Stimulated activated CD4-positive, alpha-beta T cell treated with anti-CD3 and anti-CD28 coated beads, Interleukin-1b, Interleukin-23, amount 100 ng/mL, for 1 hour (primary cell): ENCODE measurements around the gene KIF5C.
"Not testable (repeated sequence)": the region's sequence is repeated elsewhere in the genome, so short reads cannot be mapped to it uniquely, and the experiment has no call there.

ENCODE experiments used
- DNase-seq, 2 donors: peaks; one replicate each; pipeline ENCODE4 v3.0.0-alpha.2; 2020; ENCODE audit warnings: low read depth in 2 of 2

The KIF5C gene

GRCh38 chr2:148963461-148963860 is 88.4 kb downstream of the KIF5C start:
- no peak for DNase-seq

DNA sequence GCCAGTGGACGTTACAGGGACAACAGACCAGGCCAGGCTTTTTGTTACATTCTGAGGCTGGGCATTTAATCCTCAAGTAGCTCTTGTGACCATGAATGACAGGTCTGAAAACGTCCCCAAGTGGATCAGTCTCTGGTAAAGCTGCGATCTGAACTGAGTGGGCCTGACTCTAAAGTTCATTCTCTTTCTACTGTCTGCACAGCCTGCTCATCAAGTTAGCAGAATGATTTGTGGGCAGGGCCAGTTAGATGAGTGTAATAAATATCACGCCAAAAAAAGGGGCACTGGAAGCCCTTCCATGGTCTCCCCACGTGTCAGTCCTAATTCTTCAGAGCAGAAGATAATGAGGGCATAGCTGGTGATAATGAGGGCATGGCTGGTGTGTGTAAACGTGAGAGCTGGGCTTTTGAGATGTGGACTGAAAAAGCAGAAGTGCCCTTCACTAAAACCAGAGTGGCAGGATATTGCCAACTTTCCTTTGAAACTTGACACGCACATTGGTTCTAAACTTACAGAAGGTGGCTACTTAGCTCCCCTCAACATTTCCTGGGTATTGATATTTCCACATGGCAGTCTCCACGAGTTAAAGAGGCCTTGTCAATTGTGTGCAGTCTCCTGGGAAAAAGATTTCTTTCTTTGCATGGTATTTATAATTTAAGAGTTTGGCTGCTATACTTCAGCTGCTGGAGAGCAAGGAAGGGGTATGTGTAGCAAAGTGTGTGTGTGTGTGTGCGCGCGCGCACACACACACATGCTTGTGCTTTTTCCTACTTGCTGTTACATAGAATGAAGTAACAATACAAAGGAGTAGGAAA is 90.8 kb downstream of the KIF5C start:
- DNase-seq: no peak

GRCh38 chr2:148966438-148966758 is 91.4 kb downstream of the KIF5C start:
- DNase-seq: no peak

DNA sequence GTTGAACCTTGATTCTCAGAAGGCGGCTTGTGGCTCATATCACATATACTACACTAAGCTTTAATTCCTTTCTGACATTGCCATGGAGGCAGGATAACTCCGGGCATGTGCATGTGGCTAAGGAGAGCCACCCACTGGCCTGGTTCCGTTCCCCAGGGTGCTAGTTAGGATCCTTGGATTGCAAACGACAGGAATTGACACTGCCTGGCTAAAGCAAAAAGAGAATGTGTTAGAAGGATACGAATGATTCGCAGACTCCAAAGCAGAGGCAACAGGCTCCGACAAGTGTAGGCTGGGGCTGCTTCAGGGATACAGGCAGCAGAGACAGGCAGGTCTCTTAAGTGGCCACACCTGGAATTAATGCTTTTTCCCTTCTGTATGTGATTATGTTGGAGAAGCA is 92.0 kb downstream of the KIF5C start:
- no peak for DNase-seq

GRCh38 chr2:148967578-148967977 is 92.6 kb downstream of the KIF5C start:
- DNase-seq: no peak

DNA sequence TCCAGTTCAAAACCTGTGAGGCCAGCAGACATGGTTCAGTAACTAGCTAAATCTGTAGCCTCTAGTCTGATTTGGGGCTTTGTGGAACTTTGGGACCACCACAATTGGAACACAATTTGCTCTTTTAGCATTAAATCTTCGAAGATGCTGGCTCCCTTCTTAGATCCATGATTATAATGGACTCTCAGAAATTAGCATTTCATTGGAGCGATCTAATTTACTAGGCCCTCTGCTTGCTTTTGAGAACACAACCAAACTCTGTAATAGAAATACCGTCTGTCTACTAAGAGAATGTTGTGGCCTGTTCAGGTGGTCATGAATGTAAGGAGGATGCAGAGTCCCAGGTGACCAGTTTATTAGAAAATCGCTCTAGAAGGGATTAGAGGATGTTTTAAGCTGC is 93.3 kb downstream of the KIF5C start:
- no peak for DNase-seq

GRCh38 chr2:148968776-148969319 is 93.8 kb downstream of the KIF5C start:
- no peak for DNase-seq

DNA sequence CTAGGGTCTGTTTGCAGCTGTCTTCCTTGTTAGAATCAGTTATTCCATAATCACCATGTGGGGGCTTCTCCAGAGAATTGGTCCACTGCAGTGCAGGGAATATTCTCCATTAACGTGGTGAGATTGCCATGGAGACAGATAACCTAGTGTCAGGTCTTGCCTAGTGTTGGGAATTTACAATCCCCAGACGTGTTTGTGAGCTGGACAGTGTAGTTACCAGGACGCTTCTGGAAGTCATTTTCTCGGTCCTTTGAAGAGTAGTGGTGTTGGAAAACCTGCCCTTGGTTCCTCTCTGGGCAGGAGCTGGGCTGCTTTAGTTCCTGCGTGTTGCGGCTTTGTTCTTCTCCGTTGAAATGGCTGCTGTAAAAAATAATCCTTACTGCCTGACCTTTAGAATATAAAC is 94.6 kb downstream of the KIF5C start:
- DNase-seq: no peak

DNA sequence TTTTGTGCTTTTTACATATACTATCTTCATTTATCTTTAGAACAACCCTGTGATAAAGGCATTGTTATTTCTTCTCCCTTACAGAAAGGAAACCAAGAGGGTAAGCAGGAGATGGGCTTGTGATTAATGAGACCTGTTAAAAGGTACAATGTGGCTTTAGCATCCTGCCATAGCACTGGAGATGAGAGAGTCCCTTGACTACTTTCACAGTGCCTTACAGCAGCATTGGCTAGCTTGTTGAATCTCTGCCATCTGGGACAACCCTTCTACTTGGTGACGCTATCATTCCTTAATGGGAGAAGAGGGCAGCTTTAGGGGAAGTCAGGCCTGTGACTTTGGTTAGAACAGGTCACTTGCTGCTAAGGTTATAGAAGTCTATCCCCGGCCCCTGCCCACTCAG is 95.4 kb downstream of the KIF5C start:
- no peak for DNase-seq

- DNase-seq: no peak
Measured at GRCh38 chr2:148971547-148971946, 96.5 kb downstream of the KIF5C start.

DNA sequence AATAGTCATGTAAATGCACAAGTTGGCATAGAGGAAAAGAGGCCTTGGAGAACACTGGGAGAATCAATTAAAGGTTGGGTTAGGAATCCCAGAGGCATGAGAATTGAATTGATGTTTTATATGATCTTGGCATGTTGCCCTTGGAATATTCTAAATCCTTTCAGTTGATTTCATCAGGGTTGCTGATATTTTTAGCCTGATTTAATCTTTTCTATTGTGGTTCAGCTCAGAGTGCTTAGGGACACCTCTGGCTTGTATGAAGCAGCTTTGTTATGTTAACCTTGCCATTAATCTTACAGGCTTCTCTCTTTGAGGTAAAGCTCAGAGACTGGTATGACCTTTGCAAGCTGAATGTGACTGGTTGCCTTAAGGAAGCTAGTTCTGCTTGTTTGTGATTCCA is 99.1 kb downstream of the KIF5C start:
- DNase-seq: no peak

GRCh38 chr2:148978026-148978685 is 103.1 kb downstream of the KIF5C start:
- DNase-seq: no peak

DNA sequence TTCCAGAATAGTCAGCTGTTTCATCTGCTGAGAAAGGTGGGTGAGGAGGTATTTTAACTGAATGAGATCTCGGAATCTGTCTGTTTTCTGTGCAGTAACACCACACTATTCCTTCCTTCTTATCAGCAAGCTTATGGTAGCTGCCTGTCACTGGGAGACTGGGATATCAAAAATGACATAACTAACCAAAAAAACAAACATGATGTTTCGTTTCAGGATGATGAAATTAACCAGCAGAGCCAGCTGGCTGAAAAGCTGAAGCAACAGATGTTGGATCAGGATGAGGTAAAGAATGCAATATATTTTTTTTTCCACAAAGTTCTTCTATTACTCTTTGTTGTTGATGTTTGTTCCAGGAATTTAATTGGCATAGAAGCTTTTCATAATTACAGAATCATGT is 103.7 kb downstream of the KIF5C start:
- DNase-seq: no peak

- DNase-seq: no peak
Measured at GRCh38 chr2:148979164-148979918, 104.3 kb downstream of the KIF5C start.

DNA sequence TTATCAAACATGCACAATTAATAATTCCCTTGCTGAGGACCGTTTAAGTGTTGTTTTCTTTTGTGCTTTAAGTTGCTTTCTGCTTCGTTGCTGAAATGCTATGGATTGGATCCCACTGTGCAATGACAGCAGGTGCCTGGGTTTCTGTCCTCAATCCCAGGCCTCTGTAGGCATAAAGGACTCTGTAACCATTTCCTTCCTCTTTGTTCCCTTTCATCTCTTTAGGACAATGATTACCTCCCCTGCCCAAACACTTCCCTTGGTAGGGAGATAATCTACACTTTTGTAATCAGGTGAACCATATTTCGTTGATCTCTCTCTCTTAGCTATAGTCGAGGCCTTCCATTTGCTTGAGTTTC is 104.9 kb downstream of the KIF5C start:
- DNase-seq: no peak

GRCh38 chr2:148980496-148980895 is 105.5 kb downstream of the KIF5C start:
- DNase-seq: not testable (repeated sequence)

DNA sequence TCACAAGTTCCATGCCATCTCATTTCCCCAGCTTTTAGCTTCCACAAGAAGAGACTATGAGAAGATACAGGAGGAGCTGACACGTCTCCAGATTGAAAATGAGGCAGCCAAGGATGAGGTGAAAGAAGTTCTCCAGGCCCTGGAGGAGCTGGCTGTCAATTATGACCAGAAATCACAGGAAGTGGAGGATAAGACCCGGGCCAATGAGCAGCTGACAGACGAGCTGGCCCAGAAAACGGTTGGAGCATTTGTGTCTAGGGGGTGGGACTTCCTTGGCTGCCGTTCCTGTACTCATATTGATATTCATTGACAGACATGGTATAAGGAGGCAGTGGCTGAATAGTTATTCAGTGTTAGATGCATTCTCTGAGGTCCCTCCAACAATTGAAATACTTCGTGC is 106.3 kb downstream of the KIF5C start:
- DNase-seq: no peak

DNA sequence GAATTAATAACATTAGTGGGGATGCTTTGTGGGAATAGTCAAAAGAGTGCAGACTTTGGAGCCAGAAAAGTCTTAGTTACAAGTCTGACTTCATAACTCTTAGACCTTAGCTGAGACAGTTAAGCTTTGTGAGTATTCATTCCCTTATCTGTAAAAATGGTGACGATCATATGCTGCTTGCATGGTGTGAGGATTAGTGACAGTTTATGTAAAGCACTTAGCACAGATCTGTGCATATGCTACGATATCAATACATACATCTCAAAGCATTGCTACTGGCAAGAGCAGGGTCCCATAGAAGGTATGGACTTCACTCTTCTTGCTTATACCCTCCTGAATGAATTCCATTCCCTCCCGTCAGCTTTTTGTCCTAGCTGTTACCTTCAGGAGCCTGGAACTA is 106.8 kb downstream of the KIF5C start:
- no peak for DNase-seq

- no peak for DNase-seq
Measured at GRCh38 chr2:148982282-148982681, 107.3 kb downstream of the KIF5C start.

- no peak for DNase-seq
Measured at GRCh38 chr2:148983896-148984295, 108.9 kb downstream of the KIF5C start.

DNA sequence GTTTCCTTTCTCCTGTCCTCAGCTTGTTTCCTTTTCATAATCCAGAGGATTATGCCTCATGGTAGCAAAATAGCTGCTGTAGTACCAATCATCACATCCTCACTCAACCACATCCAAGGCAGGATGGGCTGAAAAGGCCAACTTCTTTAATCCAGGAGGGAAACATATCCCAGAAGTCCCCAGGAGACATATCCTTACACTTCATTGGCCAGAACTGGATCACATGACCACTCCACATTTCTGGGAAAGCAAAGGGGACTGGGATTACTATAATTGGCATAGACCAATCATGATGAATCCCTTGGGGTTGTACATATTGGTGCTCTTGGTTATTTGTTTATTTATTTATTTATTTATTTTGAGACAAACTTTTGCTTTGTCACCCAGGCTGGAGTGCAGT is 109.4 kb downstream of the KIF5C start:
- no peak for DNase-seq

DNA sequence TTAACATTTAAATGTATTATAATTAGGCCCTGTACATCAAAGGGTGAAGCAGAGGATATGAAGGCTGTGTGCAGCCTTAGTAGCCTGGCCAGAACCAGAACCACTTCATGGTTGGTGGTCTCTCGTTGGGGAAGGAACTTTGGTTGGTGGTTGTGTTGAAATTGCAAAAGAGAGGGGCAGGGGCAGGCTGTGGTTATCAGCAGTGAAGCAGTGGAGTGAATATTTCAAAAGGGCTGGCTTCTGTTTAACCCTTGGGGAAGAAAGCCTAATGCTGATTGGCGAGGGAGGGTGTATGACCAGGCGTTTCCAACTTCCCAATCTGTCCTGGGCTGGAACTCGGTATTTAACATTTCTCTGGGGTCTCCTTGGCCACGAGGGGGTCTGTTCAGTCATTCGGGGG is 112.3 kb downstream of the KIF5C start:
- DNase-seq: no peak

DNA sequence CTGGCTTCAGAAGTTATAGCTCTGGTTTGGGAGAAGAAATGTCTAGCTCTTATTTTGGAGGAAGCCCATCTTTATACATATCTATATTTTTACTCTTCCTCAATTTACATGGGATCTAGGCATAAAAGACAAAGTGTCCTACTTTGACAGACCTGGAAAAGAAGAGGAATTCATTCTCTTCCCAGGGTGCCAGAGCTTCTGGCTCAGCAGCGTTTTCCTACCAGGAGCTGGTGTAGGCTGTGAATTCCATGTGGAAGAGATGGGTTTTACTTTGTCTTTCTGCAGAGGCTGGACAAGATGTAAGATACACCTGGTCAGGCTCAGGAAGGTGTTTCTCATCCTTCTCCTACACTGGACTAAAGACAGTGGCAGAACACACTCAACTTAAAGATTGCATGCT is 113.3 kb downstream of the KIF5C start:
- no peak for DNase-seq
